Activated T-cell treated with anti-CD3 and anti-CD28 coated beads, Interleukin-2, amount 50 U/mL, for 72 hours (primary cell): ENCODE results near the gene NAALADL2. TPM values are rescaled to one million over a fixed set of nuclear protein-coding genes. Genes with fewer than 3 reads are reported as not detected.
"Not testable (repeated sequence)": the region's sequence is repeated elsewhere in the genome, so short reads cannot be mapped to it uniquely, and the experiment has no call there.

Experiments
- ATAC-seq, 2 donors: fragments of 150-1000 bp; cut with Tn5 transposase; replicated peaks in 1 of 2; 2 replicates each; pipeline ENCODE4 v1.10.0; 2021; ENCODE audit warnings: moderate library complexity in 2 of 2, mild to moderate bottlenecking in 1 of 2
- DNase-seq, 2 donors: peaks; one replicate each; pipeline ENCODE4 v3.0.0; 2021 to 2022; ENCODE audit warnings: mixed read lengths in 1 of 2
- H3K27ac Mint-ChIP-seq: one replicate; pipeline ENCODE4 v1.8.0; 2022; ENCODE audit warnings: mild to moderate bottlenecking, moderate library complexity, mixed read lengths
- H3K27me3 Mint-ChIP-seq: one replicate; pipeline ENCODE4 v1.8.0; 2022; ENCODE audit warnings: low read depth, mixed read lengths
- H3K36me3 Mint-ChIP-seq, 2 donors: one replicate each; pipeline ENCODE4 v1.8.0; 2022; ENCODE audit warnings: mixed read lengths in 2 of 2, mild to moderate bottlenecking in 1 of 2; ENCODE audit not compliant: insufficient read depth in 2 of 2
- H3K4me1 Mint-ChIP-seq: one replicate; pipeline ENCODE4 v1.8.0; 2022; ENCODE audit warnings: low read depth, mixed read lengths
- H3K4me3 Mint-ChIP-seq, 2 donors: one replicate each; pipeline ENCODE4 v1.8.0; 2022; ENCODE audit warnings: mild to moderate bottlenecking in 2 of 2, mixed read lengths in 2 of 2, moderate library complexity in 2 of 2
- H3K9me3 Mint-ChIP-seq, 2 donors: one replicate each; pipeline ENCODE4 v1.8.0; 2022; ENCODE audit warnings: mixed read lengths in 2 of 2
- total RNA-seq, 2 donors: library from RNA; stranded (reverse); gene quantifications; one replicate each; pipeline ENCODE4 v1.2.3, GENCODE V29; 2022

Gene NAALADL2
- total RNA-seq, 2 donors from 2014 or later = 0.58 TPM; not detected in 1

- H3K36me3 Mint-ChIP-seq = no peaks in the 10 kb centered on the region
- ATAC-seq (no peak), DNase-seq (no peak)
- H3K27ac Mint-ChIP-seq = no peak overlapping the region
- H3K27me3 Mint-ChIP-seq = no peaks in the 10 kb centered on the region
- no peaks in the 10 kb centered on the region for H3K4me1 Mint-ChIP-seq
- peaks cover 3 to 7% of the 10 kb centered on the region in 2 donors for H3K9me3 Mint-ChIP-seq
- H3K4me3 Mint-ChIP-seq = no peak overlapping the region
These were observed 627.1 kb downstream of the NAALADL2 start for GRCh38 chr3:175486255-175486654.

GRCh38 chr3:175489406-175489805 is 630.3 kb downstream of the NAALADL2 start:
- DNase-seq (no peak), ATAC-seq (no peak)
- Mint-ChIP-seq H3K9me3 (peaks cover 2 to 5% of the 10 kb centered on the region in 2 donors), H3K27ac (no peak overlapping the region), H3K4me3 (no peak overlapping the region), H3K4me1 (no peaks in the 10 kb centered on the region), H3K36me3 (no peaks in the 10 kb centered on the region), H3K27me3 (no peaks in the 10 kb centered on the region)

GRCh38 chr3:175493301-175493700 is 634.2 kb downstream of the NAALADL2 start:
- no peak for ATAC-seq

GRCh38 chr3:175495331-175495730 is 636.2 kb downstream of the NAALADL2 start:
- ATAC-seq (peak; percentile 73 to 82), DNase-seq (peak in 1 of 2 donors; percentile 0)
- Mint-ChIP-seq H3K27ac (no peak overlapping the region), H3K9me3 (peaks cover 0 to 2% of the 10 kb centered on the region in 2 donors), H3K36me3 (no peaks in the 10 kb centered on the region), H3K4me3 (no peak overlapping the region), H3K27me3 (no peaks in the 10 kb centered on the region), H3K4me1 (no peaks in the 10 kb centered on the region)

More at GRCh38 chr3:175493301-175493700, 634.2 kb downstream of the NAALADL2 start:
- H3K27me3 Mint-ChIP-seq = no peaks in the 10 kb centered on the region
- H3K36me3 Mint-ChIP-seq = no peaks in the 10 kb centered on the region
- no peaks in the 10 kb centered on the region for H3K4me1 Mint-ChIP-seq
- H3K4me3 Mint-ChIP-seq = no peak overlapping the region
- no peaks in the 10 kb centered on the region for H3K9me3 Mint-ChIP-seq
- no peak for DNase-seq
- H3K27ac Mint-ChIP-seq = no peak overlapping the region

- H3K36me3 Mint-ChIP-seq = peaks cover 0 to 2% of the 10 kb centered on the region in 2 donors
- no peaks in the 10 kb centered on the region for H3K27me3 Mint-ChIP-seq
- H3K27ac Mint-ChIP-seq = no peak overlapping the region
- ATAC-seq = no peak
- no peaks in the 10 kb centered on the region for H3K4me1 Mint-ChIP-seq
- H3K4me3 Mint-ChIP-seq = no peak overlapping the region
- no peak for DNase-seq
- peaks cover 2 to 7% of the 10 kb centered on the region in 2 donors for H3K9me3 Mint-ChIP-seq
These were observed 643.0 kb downstream of the NAALADL2 start for GRCh38 chr3:175502155-175502554.

GRCh38 chr3:175511219-175511785 is 652.2 kb downstream of the NAALADL2 start:
- H3K36me3 Mint-ChIP-seq = no peaks in the 10 kb centered on the region
- no peak overlapping the region for H3K4me3 Mint-ChIP-seq
- H3K4me1 Mint-ChIP-seq = no peaks in the 10 kb centered on the region
- H3K27ac Mint-ChIP-seq = no peak overlapping the region
- peaks cover 0 to 4% of the 10 kb centered on the region in 2 donors for H3K9me3 Mint-ChIP-seq
- DNase-seq = no peak
- ATAC-seq = no peak
- no peaks in the 10 kb centered on the region for H3K27me3 Mint-ChIP-seq

GRCh38 chr3:175512700-175513099 is 653.6 kb downstream of the NAALADL2 start:
- no peaks in the 10 kb centered on the region for H3K36me3 Mint-ChIP-seq
- H3K9me3 Mint-ChIP-seq = peaks cover 2% of the 10 kb centered on the region in 2 donors
- ATAC-seq = no peak
- no peaks in the 10 kb centered on the region for H3K27me3 Mint-ChIP-seq
- DNase-seq = no peak
- H3K4me1 Mint-ChIP-seq = no peaks in the 10 kb centered on the region
- no peak overlapping the region for H3K4me3 Mint-ChIP-seq
- H3K27ac Mint-ChIP-seq = no peak overlapping the region

GRCh38 chr3:175518459-175518858 is 659.3 kb downstream of the NAALADL2 start:
- no peak for DNase-seq
- ATAC-seq = no peak

GRCh38 chr3:175521406-175521805 is 662.3 kb downstream of the NAALADL2 start:
- H3K36me3 Mint-ChIP-seq = no peaks in the 10 kb centered on the region
- DNase-seq = no peak
- ATAC-seq = no peak
- H3K9me3 Mint-ChIP-seq = peaks cover 2 to 3% of the 10 kb centered on the region in 2 donors
- no peak overlapping the region for H3K27ac Mint-ChIP-seq
- H3K4me1 Mint-ChIP-seq = no peaks in the 10 kb centered on the region
- no peak overlapping the region for H3K4me3 Mint-ChIP-seq
- H3K27me3 Mint-ChIP-seq = no peaks in the 10 kb centered on the region

More at GRCh38 chr3:175518459-175518858, 659.3 kb downstream of the NAALADL2 start:
- Mint-ChIP-seq H3K27ac (no peak overlapping the region), H3K4me1 (no peaks in the 10 kb centered on the region), H3K9me3 (peaks cover 2 to 3% of the 10 kb centered on the region in 2 donors), H3K36me3 (no peaks in the 10 kb centered on the region), H3K27me3 (no peaks in the 10 kb centered on the region), H3K4me3 (no peak overlapping the region)

GRCh38 chr3:175526191-175526590 is 667.1 kb downstream of the NAALADL2 start:
- H3K9me3 Mint-ChIP-seq = no peaks in the 10 kb centered on the region
- H3K27ac Mint-ChIP-seq = no peak overlapping the region
- no peak for ATAC-seq
- no peaks in the 10 kb centered on the region for H3K36me3 Mint-ChIP-seq
- H3K4me1 Mint-ChIP-seq = no peaks in the 10 kb centered on the region
- H3K27me3 Mint-ChIP-seq = no peaks in the 10 kb centered on the region
- no peak overlapping the region for H3K4me3 Mint-ChIP-seq
- DNase-seq = no peak

- no peak for DNase-seq
- no peaks in the 10 kb centered on the region for H3K27me3 Mint-ChIP-seq
- H3K9me3 Mint-ChIP-seq = no peaks in the 10 kb centered on the region
- no peaks in the 10 kb centered on the region for H3K36me3 Mint-ChIP-seq
- H3K4me1 Mint-ChIP-seq = no peaks in the 10 kb centered on the region
- H3K27ac Mint-ChIP-seq = no peak overlapping the region
- H3K4me3 Mint-ChIP-seq = no peak overlapping the region
- ATAC-seq = no peak
These were observed 667.6 kb downstream of the NAALADL2 start for GRCh38 chr3:175526609-175527280.

GRCh38 chr3:175528693-175529092 is 669.6 kb downstream of the NAALADL2 start:
- H3K27me3 Mint-ChIP-seq, H3K9me3 Mint-ChIP-seq, H3K36me3 Mint-ChIP-seq, H3K4me3 Mint-ChIP-seq, DNase-seq, H3K4me1 Mint-ChIP-seq, ATAC-seq, H3K27ac Mint-ChIP-seq: not testable (repeated sequence)

- DNase-seq = no peak
- Mint-ChIP-seq H3K4me1 (no peaks in the 10 kb centered on the region), H3K4me3 (no peak overlapping the region), H3K9me3 (peaks cover 6% of the 10 kb centered on the region in 2 donors), H3K36me3 (no peaks in the 10 kb centered on the region), H3K27me3 (no peaks in the 10 kb centered on the region), H3K27ac (no peak overlapping the region)
- ATAC-seq = no peak
These were observed 676.2 kb downstream of the NAALADL2 start for GRCh38 chr3:175535351-175535750.

GRCh38 chr3:175546115-175546514 is 687.0 kb downstream of the NAALADL2 start:
- DNase-seq = no peak
- H3K36me3 Mint-ChIP-seq = no peaks in the 10 kb centered on the region
- H3K27ac Mint-ChIP-seq = no peak overlapping the region
- no peaks in the 10 kb centered on the region for H3K27me3 Mint-ChIP-seq
- H3K9me3 Mint-ChIP-seq = peaks cover 5 to 12% of the 10 kb centered on the region in 2 donors
- ATAC-seq = no peak
- no peak overlapping the region for H3K4me3 Mint-ChIP-seq
- H3K4me1 Mint-ChIP-seq = no peaks in the 10 kb centered on the region
